ENCODE measurements around the gene GINS1. TPM values are rescaled to one million over a fixed set of nuclear protein-coding genes. Genes with fewer than 3 reads are reported as not detected.
A peak's percentile ranks its signal among the peaks of the same experiment; 100 is the strongest.

Gene GINS1
- polyA plus RNA-seq (2012; ENCODE audit: missing spikeins): 17.0 TPM

- peak; percentile 89 for TF ChIP-seq POLR2A (IDR thresholded peaks at IDR 0.05; ENCODE audit: low read depth, low read length)
- TF ChIP-seq TAF1 (IDR thresholded peaks at IDR 0.05; ENCODE audit: borderline replicate concordance, low read depth, low read length): peak; percentile 76; the same call in 1 of the 2 replicates
- TF ChIP-seq POLR2AphosphoS5 (IDR thresholded peaks at IDR 0.05; ENCODE audit: low read depth, low read length): peak; percentile 86; the same call in 1 of the 2 replicates
- FAIRE-seq (peak; percentile 92), DNase-seq (ENCODE audit: insufficient read length) (peak; percentile 91)
These were observed at the start of gene GINS1 for GRCh38 chr20:25407311-25408169. Gene GINS1, plus strand, starts transcription at chr20:25407673. Its CDS starts 148 bp downstream, at chr20:25407821.

- peak; percentile 23 for DNase-seq (ENCODE audit: insufficient read length)
- TF ChIP-seq POLR2A (IDR thresholded peaks at IDR 0.05; ENCODE audit: low read depth, low read length) (no peak), POLR2AphosphoS5 (IDR thresholded peaks at IDR 0.05; ENCODE audit: low read depth, low read length) (no peak), TAF1 (IDR thresholded peaks at IDR 0.05; ENCODE audit: borderline replicate concordance, low read depth, low read length) (no peak)
- FAIRE-seq: no peak
These were observed 46.7 kb upstream of the GINS1 start for GRCh38 chr20:25360631-25361286.

- TF ChIP-seq TAF1 (IDR thresholded peaks at IDR 0.05; ENCODE audit: borderline replicate concordance, low read depth, low read length) (no peak), POLR2AphosphoS5 (IDR thresholded peaks at IDR 0.05; ENCODE audit: low read depth, low read length) (no peak), POLR2A (IDR thresholded peaks at IDR 0.05; ENCODE audit: low read depth, low read length) (no peak)
- FAIRE-seq (no peak), DNase-seq (ENCODE audit: insufficient read length) (no peak)
These were observed 46.2 kb upstream of the GINS1 start for GRCh38 chr20:25361287-25361683.

GRCh38 chr20:25364180-25364788 lies 43.2 kb upstream of the GINS1 start:
- FAIRE-seq (no peak), DNase-seq (ENCODE audit: insufficient read length) (no peak)
- TF ChIP-seq TAF1 (IDR thresholded peaks at IDR 0.05; ENCODE audit: borderline replicate concordance, low read depth, low read length): no peak
- TF ChIP-seq POLR2AphosphoS5 (IDR thresholded peaks at IDR 0.05; ENCODE audit: low read depth, low read length): no peak
- TF ChIP-seq POLR2A (IDR thresholded peaks at IDR 0.05; ENCODE audit: low read depth, low read length): no peak

- TF ChIP-seq POLR2A (IDR thresholded peaks at IDR 0.05; ENCODE audit: low read depth, low read length) (no peak), POLR2AphosphoS5 (IDR thresholded peaks at IDR 0.05; ENCODE audit: low read depth, low read length) (no peak)
- DNase-seq (ENCODE audit: insufficient read length) (no peak), FAIRE-seq (no peak)
These were observed 42.4 kb upstream of the GINS1 start for GRCh38 chr20:25364879-25365699.

GRCh38 chr20:25368526-25368925 lies 38.9 kb upstream of the GINS1 start:
- DNase-seq (ENCODE audit: insufficient read length) (no peak), FAIRE-seq (no peak)
- TF ChIP-seq POLR2A (IDR thresholded peaks at IDR 0.05; ENCODE audit: low read depth, low read length) (no peak), TAF1 (IDR thresholded peaks at IDR 0.05; ENCODE audit: borderline replicate concordance, low read depth, low read length) (no peak), POLR2AphosphoS5 (IDR thresholded peaks at IDR 0.05; ENCODE audit: low read depth, low read length) (no peak)

GRCh38 chr20:25368976-25369375 lies 38.5 kb upstream of the GINS1 start:
- DNase-seq (ENCODE audit: insufficient read length) (no peak), FAIRE-seq (no peak)
- TF ChIP-seq POLR2AphosphoS5 (IDR thresholded peaks at IDR 0.05; ENCODE audit: low read depth, low read length): no peak
- no peak for TF ChIP-seq POLR2A (IDR thresholded peaks at IDR 0.05; ENCODE audit: low read depth, low read length)
- no peak for TF ChIP-seq TAF1 (IDR thresholded peaks at IDR 0.05; ENCODE audit: borderline replicate concordance, low read depth, low read length)

GRCh38 chr20:25369529-25369928 lies 37.9 kb upstream of the GINS1 start:
- DNase-seq (ENCODE audit: insufficient read length): no peak
- no peak for FAIRE-seq
- no peak for TF ChIP-seq POLR2AphosphoS5 (IDR thresholded peaks at IDR 0.05; ENCODE audit: low read depth, low read length)
- no peak for TF ChIP-seq TAF1 (IDR thresholded peaks at IDR 0.05; ENCODE audit: borderline replicate concordance, low read depth, low read length)
- TF ChIP-seq POLR2A (IDR thresholded peaks at IDR 0.05; ENCODE audit: low read depth, low read length): no peak

GRCh38 chr20:25369971-25370370 lies 37.5 kb upstream of the GINS1 start:
- FAIRE-seq (no peak), DNase-seq (ENCODE audit: insufficient read length) (no peak)
- TF ChIP-seq TAF1 (IDR thresholded peaks at IDR 0.05; ENCODE audit: borderline replicate concordance, low read depth, low read length) (no peak), POLR2AphosphoS5 (IDR thresholded peaks at IDR 0.05; ENCODE audit: low read depth, low read length) (no peak)

- TF ChIP-seq POLR2AphosphoS5 (IDR thresholded peaks at IDR 0.05; ENCODE audit: low read depth, low read length) (no peak), TAF1 (IDR thresholded peaks at IDR 0.05; ENCODE audit: borderline replicate concordance, low read depth, low read length) (no peak), POLR2A (IDR thresholded peaks at IDR 0.05; ENCODE audit: low read depth, low read length) (no peak)
- DNase-seq (ENCODE audit: insufficient read length) (no peak), FAIRE-seq (no peak)
These were observed 34.7 kb upstream of the GINS1 start for GRCh38 chr20:25372584-25373336.

All from GM12892 (cell line).